GM19351 (cell line): ENCODE data around the gene SUMO4.

Source experiments
- ATAC-seq: cut with Tn5 transposase; IDR thresholded peaks from one replicate; pipeline ENCODE4 v1.9.1; 2021; ENCODE audit warnings: mild to moderate bottlenecking, moderate library complexity; ENCODE audit not compliant: unreplicated experiment

SUMO4 gene

DNA sequence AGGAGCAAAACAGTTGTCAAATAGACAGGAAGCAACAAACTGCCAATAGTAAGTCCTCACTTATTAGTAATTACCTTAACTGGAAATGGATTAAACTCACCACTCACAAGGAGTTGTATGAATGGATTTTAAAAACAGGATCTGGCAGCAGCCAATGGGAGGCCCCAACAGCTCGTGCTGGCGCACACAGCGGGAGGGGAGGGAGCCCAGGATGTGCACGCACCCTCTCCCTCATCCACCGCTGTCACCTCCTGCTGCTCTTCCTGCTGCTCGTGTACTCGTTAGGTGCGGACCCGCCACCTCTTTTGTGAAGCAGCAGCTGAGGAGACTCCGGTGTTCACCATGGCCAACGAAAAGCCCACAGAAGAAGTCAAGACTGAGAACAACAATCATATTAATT lies at the start of gene SUMO4:
TSS of gene SUMO4 (plus strand) at position 213 of the 400 bp plus-strand sequence. CDS start at position 343, 130 bp downstream.
- no peak for ATAC-seq

GRCh38 chr6:149354009-149354408 lies 46.1 kb upstream of the SUMO4 start:
- no peak for ATAC-seq

GRCh38 chr6:149356081-149356750 lies 43.8 kb upstream of the SUMO4 start:
- no peak for ATAC-seq

- ATAC-seq: no peak
Observed at GRCh38 chr6:149357726-149358538, 42.1 kb upstream of the SUMO4 start.

- no peak for ATAC-seq
Observed at GRCh38 chr6:149359440-149359839, 40.6 kb upstream of the SUMO4 start.

DNA sequence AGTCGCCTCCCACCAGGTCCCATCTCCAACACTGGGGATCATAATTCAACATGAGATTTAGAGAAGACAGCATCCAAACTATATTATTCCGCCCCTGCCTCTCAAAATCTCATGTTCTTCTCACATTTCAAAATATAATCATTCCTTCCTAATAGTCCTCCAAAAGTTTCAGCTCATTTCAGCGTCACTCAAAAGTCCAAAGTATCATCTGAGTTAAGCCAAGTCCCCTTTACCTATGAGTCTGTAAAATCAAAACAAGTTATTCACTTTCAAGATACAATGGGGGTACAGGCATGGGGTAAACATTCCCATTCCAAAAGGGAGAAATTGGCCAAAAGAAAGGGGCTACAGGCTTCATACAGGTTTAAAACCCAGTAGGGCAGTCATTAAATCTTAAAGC lies 39.5 kb upstream of the SUMO4 start:
- ATAC-seq: no peak

GRCh38 chr6:149362289-149362688 lies 37.8 kb upstream of the SUMO4 start:
- ATAC-seq: no peak

DNA sequence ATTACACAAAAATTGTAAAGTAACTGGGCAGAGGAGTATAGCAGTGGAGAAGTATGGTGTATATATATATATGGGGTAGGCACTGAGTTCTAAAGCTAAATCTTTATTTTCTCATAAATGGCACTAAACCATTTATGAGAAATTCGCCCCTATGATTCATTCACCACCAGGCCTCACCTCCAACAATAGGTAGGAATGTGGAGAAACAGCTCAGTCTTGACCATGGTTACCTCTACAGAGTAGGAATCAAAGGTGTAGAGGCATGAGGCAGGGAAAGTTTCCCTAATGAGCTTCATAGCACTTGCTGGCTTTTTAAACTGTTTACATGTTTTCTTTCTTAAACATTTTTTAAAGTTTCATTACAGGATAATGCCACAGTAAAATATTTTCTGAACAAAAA lies 36.9 kb upstream of the SUMO4 start:
- ATAC-seq: no peak

GRCh38 chr6:149364557-149364956 lies 35.5 kb upstream of the SUMO4 start:
- no peak for ATAC-seq

- no peak for ATAC-seq
Observed at GRCh38 chr6:149365197-149365596, 34.9 kb upstream of the SUMO4 start.

DNA sequence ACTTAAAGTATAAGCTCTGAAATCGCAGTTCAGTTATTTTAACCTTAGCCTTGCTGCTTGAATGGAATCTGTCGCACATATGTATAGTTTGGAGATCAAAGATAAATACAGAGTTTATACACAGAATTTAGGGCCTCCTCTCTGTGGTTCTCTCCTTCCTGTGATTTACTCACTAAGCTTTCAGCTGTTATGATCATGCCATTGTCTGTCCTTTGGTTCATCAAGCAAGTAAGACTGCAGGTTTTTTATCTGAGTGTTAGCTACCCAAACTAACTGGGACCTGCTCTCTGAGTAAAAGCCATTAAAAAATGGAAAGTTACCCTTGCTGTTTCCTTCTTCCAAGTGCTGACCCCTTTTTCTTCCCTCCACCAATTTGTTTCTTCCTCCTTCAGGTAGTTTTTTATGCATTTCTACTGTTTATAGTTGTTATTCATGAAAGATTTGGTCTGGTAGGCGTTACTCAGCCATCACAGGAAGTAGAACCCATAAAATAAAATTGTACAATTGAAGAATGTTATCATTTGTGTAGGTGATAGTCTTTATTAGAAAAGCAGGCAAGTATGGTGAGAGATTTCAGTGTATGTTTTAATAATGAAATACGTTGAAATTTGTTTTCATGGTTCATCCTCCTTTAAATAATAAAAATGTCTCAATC lies 33.7 kb upstream of the SUMO4 start:
- no peak for ATAC-seq

- peak; percentile 66 for ATAC-seq
Observed at GRCh38 chr6:149368065-149368464, 32.0 kb upstream of the SUMO4 start.

GRCh38 chr6:149371154-149371553 lies 28.9 kb upstream of the SUMO4 start:
- no peak for ATAC-seq

- no peak for ATAC-seq
Observed at GRCh38 chr6:149372062-149372461, 28.0 kb upstream of the SUMO4 start.

DNA sequence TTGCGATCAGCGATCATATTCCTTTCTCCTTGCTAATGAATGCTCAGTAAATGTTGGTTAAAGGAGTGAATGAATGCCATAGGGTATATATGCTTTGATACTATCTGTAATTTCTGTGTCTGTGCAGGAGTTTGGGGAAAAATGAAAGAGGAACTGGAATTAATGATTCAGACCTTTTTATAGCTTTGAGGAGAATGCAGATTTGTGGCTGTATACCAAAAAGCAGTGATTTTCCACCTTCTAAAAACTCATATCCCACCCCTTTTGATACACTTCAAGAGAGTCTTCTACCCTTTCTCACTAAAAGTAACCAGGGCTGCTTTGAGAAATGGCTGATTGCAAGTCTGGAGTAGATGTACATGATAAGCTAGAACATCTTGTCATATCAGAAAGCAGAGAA lies 26.6 kb upstream of the SUMO4 start:
- no peak for ATAC-seq

DNA sequence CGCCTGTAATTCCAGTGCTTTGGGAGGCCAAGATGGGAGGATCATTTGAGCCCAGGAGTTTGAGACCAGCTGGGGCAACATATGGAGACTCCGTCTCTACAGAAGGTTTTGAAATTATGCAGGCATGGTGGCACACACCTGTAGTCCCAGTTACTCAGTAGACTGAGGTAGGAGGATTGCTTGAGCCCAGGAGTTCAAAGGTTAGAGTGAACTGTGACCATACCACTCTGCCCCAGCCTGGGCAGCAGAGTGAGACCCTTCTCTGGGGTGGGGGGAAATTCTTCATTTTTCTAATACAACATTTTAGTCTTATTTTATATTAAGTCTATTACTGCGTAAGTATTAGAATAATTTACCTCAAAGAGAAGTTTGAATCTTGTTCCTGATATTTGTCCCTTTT lies 20.1 kb upstream of the SUMO4 start:
- no peak for ATAC-seq

- no peak for ATAC-seq
Observed at GRCh38 chr6:149380523-149380922, 19.5 kb upstream of the SUMO4 start.

DNA sequence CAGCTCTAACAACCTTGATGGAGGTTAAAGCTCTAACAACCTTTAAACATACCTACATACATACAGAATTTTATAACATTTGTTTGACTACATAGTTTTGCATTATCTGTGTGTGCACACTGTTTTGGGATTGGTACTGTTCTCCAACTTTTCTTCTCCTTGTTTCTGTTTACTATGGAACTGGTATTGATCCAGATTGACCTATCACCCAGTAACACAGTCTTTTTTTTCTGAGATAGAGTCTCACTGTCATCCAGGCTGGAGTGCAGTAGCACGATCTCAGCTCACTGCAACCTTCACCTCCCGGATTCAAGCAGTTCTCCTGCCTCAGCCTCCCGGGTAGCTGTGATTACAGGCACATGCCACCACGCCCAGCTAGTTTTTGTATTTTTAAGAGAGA lies 16.7 kb upstream of the SUMO4 start:
- ATAC-seq: no peak

DNA sequence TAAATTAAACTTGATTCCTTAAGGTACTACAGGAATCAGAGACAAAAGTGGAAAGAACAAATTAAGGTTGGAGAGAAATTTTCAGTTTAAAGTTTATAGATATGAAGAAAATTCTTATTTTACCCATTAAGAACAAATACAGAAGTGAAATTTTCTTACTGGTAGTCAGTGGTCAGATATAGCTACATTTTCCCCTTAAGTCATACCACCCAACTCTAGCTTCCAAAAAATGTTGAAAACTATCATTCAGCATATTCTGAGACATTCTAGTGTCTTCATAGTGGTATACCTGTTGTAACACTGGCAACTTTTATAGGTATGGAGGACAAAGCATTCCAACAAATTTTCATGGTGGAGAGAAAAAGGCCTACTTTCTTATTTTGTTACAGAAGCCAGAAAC lies 15.6 kb upstream of the SUMO4 start:
- peak; percentile 53 for ATAC-seq

GRCh38 chr6:149385998-149386646 lies 13.9 kb upstream of the SUMO4 start:
- no peak for ATAC-seq

GRCh38 chr6:149387779-149388512 lies 12.1 kb upstream of the SUMO4 start:
- no peak for ATAC-seq
